Daoy (cell line): ENCODE results near the gene HBM. TPM values are rescaled to one million over a fixed set of nuclear protein-coding genes. Genes with fewer than 3 reads are reported as not detected.
A peak's percentile ranks its signal among the peaks of the same experiment; 100 is the strongest.
"Not testable (repeated sequence)": the region's sequence is repeated elsewhere in the genome, so short reads cannot be mapped to it uniquely, and the experiment has no call there.

ENCODE experiments used
- DNase-seq: peaks from one replicate; pipeline ENCODE4 v3.0.0-alpha.2; 2015; ENCODE audit warnings: low read depth
- total RNA-seq: library from RNA; depleted of rRNA; stranded (reverse); fragments of >200 nt; shearing (Covaris generic); gene quantifications from 2 replicates; pipeline ENCODE4 v1.2.3, GENCODE V29; 2014; rRNA removed

Gene HBM
- total RNA-seq, 1 experiment from 2014 or later: not detected

GRCh38 chr16:185213-185612, 19.4 kb downstream of the HBM start:
- DNase-seq: no peak

DNA sequence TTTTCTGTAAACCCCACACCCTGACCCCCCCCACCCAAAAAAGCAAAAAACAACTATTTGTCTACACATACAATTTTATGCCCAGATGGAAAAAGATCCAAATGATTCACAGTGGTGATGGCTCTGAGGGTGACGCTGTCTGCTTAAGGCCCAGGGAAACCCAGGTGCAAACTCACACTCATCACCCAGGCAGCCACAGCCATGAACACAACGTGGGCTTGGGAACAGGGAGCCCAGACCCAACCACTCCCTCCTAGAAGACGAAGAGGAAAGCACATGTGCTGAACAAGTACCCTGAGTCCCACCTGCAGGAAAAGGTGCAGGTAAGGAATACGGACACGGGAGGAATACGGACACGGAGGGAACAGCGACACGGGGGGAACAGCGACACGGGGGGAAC, 19.9 kb downstream of the HBM start:
- DNase-seq: no peak

DNA sequence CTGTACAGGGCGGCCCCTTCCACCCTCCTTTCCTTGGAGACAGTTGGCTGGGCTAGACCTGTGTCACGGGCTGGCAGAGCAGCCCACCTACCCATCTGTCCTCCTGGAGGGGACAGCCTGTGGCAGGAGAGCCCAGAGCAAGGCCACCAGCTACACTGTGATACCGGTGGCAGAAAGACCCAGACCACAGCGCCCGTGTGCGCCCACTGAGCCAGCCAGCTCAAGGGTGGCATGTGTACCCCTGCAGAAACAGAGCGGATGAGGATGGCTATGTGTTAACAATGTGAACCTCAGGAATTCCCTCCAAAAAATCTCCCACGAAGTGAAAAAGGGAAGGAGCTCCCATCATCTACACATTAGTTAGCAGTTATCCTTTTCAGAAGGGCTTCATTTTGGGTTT, 21.6 kb downstream of the HBM start:
- no peak for DNase-seq

DNA sequence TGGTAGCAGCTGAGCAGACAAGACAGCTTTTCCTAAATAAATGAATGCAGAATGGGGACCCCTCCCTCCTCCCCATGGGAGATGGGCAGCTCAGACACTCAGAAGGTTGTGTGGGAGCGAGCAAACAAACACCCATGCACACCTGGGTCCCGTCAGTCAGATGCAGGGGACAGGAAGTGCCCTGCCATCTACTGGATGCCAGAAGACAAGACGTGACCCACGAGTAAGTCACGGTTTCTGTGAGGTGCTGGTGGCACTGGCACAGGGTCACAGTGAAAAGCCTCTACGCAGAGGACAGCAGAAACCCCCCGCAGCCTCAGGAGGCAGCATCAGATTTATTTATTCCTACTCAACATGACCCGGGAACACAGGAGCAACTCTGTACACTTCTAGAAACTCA, 22.9 kb downstream of the HBM start:
- no peak for DNase-seq

DNA sequence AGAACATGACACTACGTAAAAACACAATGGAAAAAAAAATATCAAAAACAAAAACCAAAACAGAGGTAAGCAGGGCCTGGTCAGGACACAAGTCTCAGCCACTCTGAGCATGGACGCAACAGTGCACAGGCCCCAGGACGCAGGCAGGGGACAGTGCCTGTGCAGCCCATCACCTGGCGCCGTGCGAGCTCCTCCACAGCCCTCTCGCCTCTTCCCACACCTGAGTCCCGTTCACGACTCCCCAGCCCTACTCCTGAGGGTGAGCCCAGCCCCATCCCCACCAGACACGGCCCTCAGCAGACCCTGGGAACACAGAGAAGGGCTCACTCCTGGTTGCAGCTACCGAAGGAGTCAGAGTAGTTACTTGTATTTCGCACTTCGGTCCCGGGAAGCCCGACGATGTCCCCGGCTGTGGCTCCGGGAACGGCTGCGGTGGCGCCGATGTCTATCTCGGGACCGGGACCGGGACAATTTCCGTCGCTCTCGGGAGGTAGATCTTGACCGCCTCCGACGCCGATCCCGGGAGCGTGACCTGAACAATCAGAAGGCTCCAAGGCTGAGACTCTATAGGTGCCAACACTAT, 23.9 kb downstream of the HBM start:
- DNase-seq: no peak

DNA sequence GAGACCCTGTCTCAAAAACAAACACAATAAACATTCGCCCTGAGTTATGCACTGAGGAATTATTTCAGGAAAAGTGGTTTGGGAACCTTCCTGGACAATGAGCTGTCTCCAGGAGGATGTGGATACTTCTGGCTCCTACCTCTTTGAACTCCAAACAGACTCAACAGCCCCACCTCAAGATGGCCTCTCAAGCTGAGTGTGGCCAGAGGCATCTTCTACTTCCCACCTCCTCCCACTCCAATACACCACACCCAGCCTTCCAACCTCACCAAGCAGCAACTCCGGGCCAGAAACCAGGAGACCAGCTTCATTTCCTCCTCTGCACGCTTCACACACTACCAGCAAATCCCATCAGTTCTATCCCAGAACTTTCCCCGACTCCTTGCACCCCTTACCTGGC, 26.1 kb downstream of the HBM start:
- no peak for DNase-seq

GRCh38 chr16:192686-193085, 26.9 kb downstream of the HBM start:
- DNase-seq: no peak

DNA sequence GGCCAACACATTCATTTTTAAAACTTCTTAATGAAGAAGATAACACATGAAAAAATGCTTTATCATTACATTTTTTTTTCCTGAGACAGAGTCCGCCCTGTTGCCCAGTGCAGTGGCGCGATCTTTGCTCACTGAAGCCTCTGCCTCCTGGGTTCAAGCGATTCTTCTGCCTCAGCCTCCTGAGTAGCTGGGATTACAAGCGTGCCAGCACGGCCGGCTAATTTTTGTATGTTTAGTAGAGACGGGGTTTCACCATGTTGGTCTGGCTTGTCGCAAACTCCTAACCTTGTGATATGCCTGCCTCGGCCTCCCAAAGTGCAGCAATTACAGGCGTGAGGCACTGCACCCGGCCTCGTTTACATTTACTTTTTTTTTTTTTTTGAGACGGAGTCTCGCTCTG, 27.7 kb downstream of the HBM start:
- DNase-seq: no peak

- no peak for DNase-seq
These were observed 28.7 kb downstream of the HBM start for GRCh38 chr16:194516-194915.

GRCh38 chr16:200388-200787, 34.6 kb downstream of the HBM start:
- peak; percentile 9 for DNase-seq

GRCh38 chr16:203246-203645, 37.5 kb downstream of the HBM start:
- no peak for DNase-seq

DNA sequence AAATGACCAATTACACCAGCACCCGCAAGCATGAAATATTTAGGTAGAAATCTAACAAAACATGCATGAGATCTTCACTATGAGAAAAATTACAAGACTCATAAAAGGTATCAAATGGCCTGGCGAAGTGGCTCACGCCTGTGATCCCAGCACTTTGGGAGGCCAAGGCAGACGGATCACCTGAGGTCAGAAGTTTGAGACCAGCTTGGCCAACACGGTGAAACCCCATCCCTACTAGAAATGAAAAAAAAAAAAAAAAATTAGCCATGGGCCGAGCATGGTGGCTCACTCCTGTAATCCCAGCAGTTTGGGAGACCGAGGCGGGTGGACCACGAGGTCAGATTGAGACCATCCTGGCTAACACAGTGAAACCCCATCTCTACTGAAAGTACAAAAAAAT, 38.3 kb downstream of the HBM start:
- DNase-seq: not testable (repeated sequence)

DNA sequence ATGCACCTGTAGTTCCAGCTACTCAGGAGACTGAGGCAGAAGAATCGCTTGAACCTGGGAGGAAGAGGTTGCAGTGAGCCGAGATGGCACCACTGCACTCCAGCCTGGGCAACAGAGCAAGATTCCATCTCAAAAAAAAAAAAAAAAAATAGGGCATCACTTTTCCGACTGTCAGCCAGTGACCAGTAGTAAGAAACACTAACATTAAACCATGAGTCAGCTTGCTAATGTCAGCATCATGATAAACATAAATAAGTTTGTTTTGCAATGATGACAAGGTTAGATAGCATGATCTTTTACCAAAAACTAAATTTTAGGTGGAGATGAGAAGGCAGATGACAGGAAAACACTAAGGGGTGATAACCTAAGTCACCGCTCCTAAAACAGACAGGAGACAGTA, 43.6 kb downstream of the HBM start:
- not testable (repeated sequence) for DNase-seq

DNA sequence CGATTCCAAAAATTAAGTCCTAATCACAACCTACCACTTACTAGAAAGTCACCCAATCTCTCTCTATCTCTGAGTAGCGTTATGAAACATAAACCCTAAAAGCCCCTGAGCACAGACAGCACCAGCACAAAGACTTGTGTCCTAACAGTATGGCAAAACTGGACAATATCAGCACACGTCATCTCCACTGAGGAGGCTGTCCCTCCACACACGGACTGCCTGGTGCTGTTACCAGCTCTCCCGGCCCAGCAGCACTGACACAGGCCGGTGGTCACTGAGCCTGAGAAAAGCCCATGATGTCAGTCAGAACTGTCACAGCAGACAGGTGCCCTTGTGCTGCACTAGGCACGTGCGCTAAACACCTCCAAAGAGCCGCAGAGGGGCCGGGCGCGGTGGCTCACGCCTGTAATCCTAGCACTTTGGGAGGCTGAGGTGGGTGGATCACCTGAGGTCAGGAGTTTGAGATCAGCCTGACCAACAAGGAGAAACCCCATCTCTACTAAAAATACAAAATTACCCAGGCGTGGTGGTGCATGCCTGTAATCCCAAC, 45.9 kb downstream of the HBM start:
- not testable (repeated sequence) for DNase-seq

DNA sequence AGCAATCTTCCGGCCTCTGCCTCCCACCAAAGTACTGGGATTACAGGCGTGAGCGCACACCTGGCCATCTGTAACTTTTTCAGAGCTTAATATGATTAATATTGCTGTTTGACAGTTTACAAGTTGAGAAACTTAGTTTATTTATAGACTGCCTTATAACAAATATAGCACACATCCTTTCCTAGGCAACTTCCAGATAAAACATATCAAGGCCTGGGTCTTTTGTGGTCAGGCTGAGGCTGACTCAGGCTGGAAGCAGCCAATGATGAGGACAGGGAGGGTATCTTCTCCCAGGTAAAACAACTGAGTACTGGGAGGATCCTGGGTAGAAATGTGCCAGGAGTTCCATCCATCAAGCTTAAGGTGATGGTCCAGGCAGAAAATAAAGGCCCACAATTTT, 47.2 kb downstream of the HBM start:
- no peak for DNase-seq

Other genes starting within 250 kb of the HBM start
- gene POLR3K, start 112.4 kb upstream of the HBM start, total RNA-seq: 3.2 and 10.8 TPM in 2 replicates
- 24.3 and 30.8 TPM in 2 replicates for gene SNRNP25, start 112.2 kb upstream of the HBM start, total RNA-seq
- 4.7 and 9.3 TPM in 2 replicates for gene RHBDF1, start 93.3 kb upstream of the HBM start, total RNA-seq
- 55.8 and 72.2 TPM in 2 replicates for gene MPG, start 87.8 kb upstream of the HBM start, total RNA-seq
- 2.6 and 3.3 TPM in 2 replicates for gene NPRL3, start 27.3 kb upstream of the HBM start, total RNA-seq
- gene HBZ, start 13.3 kb upstream of the HBM start, total RNA-seq: not detected in 2 replicates
- 3.5 TPM in 1 of 2 replicates, not detected in the other for gene HBA2, start 6.9 kb downstream of the HBM start, total RNA-seq
- not detected in 2 replicates for gene HBA1, start 10.7 kb downstream of the HBM start, total RNA-seq
- not detected in 2 replicates for gene HBQ1, start 14.5 kb downstream of the HBM start, total RNA-seq
- gene LUC7L, start 63.5 kb downstream of the HBM start, total RNA-seq: 35.5 and 42.3 TPM in 2 replicates
- gene FAM234A, start 68.8 kb downstream of the HBM start, total RNA-seq: 25.8 and 29.1 TPM in 2 replicates
- 0.06 TPM in 1 of 2 replicates, not detected in the other for gene RGS11, start 110.0 kb downstream of the HBM start, total RNA-seq
- not detected in 2 replicates for gene ARHGDIG, start 114.6 kb downstream of the HBM start, total RNA-seq
- 0.46 TPM in 1 of 2 replicates, not detected in the other for gene PDIA2, start 117.2 kb downstream of the HBM start, total RNA-seq
- gene AXIN1, start 186.7 kb downstream of the HBM start, total RNA-seq: 18.1 and 19.3 TPM in 2 replicates
- gene MRPL28, start 204.6 kb downstream of the HBM start, total RNA-seq: 128 and 141 TPM in 2 replicates
- 12.1 and 22.1 TPM in 2 replicates for gene PGAP6, start 216.0 kb downstream of the HBM start, total RNA-seq
- gene NME4, start 231.2 kb downstream of the HBM start, total RNA-seq: 35.6 and 39.9 TPM in 2 replicates
- 1.3 and 4.2 TPM in 2 replicates for gene DECR2, start 235.9 kb downstream of the HBM start, total RNA-seq